Measurements from ENCODE around the gene CCM2. TPM values are rescaled to one million over a fixed set of nuclear protein-coding genes. Genes with fewer than 3 reads are reported as not detected.

CCM2 gene
- polyA plus RNA-seq, 3 donors = 21.7 to 58.0 (median 47.7) TPM

DNA sequence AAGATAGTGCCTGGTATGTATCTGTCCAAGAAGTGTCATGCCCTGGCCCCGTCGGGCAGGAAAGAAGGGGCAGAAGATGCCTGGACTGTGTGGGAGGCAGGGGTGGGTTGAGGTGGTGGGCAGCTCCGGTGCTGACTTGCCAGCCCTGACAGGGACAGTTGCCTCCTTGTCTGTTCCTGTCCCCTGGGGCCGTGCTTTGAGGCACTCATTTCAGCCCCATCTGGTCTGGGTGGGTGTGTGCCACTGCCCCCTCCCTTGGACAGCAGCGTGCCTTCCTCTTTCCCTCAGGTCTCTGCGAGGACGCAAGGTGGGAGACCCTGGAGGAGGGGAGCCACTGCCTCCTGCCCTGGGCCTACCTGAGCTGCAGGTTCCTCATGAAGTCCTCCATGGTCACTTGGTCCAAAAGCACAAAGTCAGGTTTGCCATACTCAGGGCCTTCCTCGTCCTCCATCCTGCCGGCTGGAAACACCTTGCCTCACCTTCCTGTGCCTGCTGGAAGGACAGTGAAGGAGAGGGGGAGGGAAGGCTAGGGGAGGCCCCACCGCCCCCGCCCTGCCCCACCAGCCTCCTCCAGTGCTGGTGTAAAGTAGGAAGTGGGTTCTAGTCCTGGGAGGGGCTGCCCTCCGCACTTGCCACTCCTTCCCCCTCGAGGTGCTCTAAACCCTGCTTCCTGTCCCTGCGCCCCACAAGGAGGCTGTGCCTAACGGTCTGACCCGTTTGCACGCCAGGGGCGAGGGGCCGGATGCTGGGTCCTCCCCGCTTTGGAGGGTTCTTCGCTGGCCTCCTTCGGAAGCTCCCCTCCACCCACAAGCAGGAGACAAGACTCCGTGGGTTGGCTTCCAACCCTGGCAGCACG, 21.3 kb upstream of the CCM2 start, which contains the start of gene MYO1G:
TSS of gene MYO1G (minus strand) at position 505 of the 856 bp plus-strand sequence. CDS start at position 451, 54 bp downstream.
- no peak within 1 kb of the TSS for H3K27ac ChIP-seq (ENCODE audit: low read depth, low read length)
- WGBS, 3 donors = 57 to 72% (median 57%) methylated on average over 21 to 24 of the region's 24 CpGs

DNA sequence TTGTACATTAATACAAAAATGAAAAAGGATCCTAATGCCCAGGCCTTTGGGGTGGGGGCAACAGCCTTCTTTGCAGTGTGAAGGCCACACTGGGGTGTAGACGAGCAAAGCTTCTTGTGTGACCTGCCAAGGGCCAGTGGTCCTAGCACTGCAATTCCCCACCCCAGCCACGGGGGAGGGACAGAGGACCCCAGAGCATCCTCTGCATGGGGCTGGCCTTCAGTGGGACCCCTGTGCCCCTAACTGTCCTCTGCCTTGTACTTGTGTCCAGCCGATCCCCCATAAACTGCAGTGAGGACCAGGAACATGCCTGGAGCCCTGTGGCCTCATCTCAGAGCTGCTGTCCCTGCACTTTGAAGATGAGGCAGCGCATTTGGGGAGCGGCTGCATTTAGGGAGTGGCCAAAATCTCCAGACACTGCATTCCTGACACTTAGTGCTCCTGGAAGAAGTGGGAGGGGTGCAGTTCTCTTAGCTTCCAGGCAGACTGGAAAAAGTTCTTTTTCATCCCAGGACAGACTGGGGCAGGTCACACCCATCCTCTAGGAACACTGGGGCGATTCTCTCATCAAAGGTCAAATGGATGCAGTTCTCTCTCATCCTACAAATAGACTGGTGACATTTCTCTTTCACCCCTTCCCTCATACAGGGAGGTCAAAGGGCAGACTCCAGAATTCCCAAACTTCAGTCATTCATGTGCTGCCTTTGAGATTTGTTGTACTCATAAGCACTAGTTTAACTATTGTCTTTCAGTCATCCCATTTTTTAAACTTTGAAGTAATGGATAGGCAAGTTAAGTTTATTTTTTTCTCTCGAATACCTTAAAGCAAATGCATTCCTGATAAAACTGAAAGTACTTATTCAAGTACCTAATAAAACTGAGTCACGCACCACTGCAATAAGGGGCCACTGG, 20.3 kb upstream of the CCM2 start:
- no peak overlapping the region for H3K27ac ChIP-seq (ENCODE audit: low read depth, low read length)
- 56 to 79% (median 65%) methylated on average over 8 of the region's 8 CpGs for WGBS, 3 donors

DNA sequence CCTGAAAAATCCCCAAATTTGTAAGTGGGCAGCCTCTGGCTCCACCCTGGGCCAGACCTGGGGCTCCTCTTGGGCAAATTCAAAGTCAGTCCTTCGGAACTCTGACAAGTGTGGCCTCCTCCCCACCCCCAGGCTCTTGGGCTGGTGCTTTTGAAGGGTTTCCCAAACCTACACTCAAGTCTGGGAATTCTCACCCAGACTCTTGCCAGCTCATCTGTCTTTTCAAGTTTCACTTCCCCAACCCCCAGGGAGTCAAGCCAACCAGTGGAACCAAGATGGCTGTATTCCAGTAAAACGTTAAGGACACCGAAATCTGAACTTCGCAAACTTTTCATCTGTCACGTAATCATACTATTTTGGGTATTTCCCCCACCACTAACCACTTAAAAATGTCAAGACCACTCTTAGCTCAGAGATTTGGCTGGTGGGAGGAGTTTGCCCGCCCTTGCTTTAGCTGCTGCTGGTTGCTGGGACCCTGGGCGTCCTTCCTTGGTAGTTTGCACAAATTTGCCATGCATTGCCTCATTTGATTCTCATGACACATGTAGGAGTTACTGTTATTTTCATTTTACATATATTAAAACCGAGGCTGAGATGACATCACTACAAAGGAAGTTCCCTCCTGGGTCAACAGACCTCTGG, 19.5 kb upstream of the CCM2 start:
- 42 to 80% (median 52%) methylated on average over 8 of the region's 8 CpGs for whole genome bisulfite sequencing, 3 donors
- no peak overlapping the region for H3K27ac ChIP-seq (ENCODE audit: low read depth, low read length)

DNA sequence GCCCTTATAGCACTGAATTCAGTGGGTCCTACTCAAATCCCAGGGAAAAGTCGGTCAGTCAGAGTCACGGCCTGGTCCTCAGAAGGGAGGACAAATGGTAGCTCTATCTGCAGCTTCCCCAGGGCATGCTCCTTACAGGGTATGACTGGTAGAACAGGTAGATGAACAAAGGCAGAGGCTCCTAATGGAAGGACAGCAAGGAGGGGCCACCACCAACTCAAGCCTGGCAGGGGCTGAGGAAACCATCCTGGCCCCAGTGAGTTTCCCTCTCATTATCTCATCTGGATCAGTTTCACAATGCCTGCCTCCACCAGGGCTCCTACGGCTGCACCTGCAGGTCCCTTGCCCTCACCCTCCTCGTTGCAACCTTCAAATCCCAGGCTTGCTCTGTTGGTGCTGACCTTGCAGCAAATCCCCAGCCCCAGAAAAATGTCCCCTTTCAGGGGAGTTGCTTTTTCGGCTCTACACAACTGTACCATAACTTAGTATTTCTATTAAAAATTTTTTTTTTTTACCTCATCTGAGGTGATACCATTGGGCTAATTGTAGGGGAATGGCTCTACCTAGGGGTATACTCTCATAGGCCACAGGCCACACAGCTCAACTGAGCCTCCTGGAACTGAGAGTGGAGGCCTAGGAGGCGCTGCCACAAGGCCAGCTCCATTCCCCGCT, 18.8 kb upstream of the CCM2 start:
- WGBS, 3 donors = 75 to 87% (median 86%) methylated on average over 7 of the region's 7 CpGs
- no peak overlapping the region for H3K27ac ChIP-seq (ENCODE audit: low read depth, low read length)

DNA sequence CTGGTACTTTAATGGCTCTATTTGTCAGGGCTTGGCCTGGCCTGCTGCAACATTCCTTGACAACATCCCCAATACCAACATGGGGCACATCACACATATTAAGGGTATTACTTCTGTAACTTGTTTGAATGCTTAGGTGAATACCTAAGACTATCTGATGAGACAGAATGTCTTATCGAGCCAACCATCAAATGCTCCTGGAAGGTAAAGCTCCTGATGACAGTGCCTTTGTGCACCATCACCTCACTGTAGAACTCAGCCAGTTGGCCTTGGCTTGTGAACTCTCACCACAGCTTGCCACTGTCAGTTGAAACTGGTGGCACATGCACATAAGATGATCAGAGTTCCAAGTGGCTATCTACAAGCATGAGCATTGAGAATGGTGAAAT, 17.5 kb upstream of the CCM2 start:
- 89 to 100% (median 91%) methylated on average over 1 of the region's 1 CpG for WGBS, 3 donors
- H3K27ac ChIP-seq (ENCODE audit: low read depth, low read length) = no peak overlapping the region

DNA sequence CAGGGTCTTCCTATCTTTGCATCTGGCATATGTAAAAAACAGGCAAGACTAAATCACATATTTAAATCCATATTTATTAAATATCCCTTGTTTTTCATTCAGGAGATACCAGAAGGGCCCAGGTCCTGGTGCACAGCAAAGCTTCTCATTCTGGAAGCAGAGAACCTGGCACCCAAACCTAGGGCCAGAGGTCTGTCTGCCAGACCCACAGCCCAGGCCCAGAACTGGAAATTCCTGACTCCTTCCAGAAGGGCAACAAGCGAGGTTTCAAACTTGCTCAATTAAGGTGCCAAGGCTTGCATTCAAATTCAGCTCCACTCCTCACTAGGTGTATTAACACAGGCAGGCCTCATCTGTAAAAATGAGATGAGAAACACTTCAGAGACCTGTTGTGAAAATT, 17.0 kb upstream of the CCM2 start:
- WGBS, 3 donors = 91 to 96% (median 95%) methylated on average over 1 of the region's 1 CpG
- no peak overlapping the region for H3K27ac ChIP-seq (ENCODE audit: low read depth, low read length)

DNA sequence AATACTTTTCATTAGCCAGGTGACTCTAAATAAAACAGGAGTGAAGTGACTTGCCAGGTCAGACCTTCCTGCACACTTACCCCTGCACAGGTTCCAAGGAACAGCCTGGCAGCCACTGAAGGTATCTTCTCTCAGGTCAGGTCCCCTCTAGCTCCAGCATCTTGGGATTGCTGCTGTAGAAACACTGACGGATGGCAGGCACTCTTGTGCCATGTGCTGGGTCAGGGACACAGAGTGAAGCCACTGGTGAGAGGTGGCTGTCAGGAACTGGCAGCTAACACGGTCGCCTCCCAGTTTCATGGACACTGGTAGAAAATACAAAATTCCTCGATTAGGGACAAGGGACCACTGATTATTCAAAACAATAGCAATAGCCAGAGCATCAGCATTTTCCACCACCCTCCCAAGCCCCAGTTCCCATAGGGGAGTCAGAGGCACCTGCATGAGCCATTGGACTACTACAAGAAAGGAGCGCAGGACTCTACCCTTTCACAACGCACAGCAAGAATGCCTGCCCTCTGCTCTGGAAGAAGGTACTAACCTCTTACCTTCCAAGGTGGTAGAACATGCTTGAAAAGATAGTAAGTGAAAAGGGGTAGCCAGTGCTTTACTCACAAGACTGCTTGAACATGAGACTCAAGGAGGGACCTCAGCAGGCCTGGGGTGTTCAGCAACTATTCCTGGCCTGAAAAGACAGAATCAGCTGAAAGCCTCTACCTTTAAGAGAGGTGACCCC, 16.1 kb upstream of the CCM2 start:
- H3K27ac ChIP-seq (ENCODE audit: low read depth, low read length) = no peak overlapping the region
- 84 to 86% (median 86%) methylated on average over 6 of the region's 6 CpGs for WGBS, 3 donors

DNA sequence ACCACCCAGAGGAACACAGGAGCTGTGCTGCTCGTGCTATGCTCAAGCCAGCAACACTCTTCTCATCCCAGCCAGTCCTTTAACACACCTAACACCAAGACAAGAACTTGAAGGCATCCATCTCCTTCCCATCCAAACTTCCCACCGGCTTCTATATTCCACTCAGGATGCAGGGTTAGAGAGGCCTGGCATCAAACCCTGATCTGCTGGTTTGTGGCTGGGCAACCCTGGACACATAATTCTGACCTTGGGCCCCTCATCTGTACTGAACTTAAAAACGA, 15.6 kb upstream of the CCM2 start:
- H3K27ac ChIP-seq (ENCODE audit: low read depth, low read length) = no peak overlapping the region

DNA sequence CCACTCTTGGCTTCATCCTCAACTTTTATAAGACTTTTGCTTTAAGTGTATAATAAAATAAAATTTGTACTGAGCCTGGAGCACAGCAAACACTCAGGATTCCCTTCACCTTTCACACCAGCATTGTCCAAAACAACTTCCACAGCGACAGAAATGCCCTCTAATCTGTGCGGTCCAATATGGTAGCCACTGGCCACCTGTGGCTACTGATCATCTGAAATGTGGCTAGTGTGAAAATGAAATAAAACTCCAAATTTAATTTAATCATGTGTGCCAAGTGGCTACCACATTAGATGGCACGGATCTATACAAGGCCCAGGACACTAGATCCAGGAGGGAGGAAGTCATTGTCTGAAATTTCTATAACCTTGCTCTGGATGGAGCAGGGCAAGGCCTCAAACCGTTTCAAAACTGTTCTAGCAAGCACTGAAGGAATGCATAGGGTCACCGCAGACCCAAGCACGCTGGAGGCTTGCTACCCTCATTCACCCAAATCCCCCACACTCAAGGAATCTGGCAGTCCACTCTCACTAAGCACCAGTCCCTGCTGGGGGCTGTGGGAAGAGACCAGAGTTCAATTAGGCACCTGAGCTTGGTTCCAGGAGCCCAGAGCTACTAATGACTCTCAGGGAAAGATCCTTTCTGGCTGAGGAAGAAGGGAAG, 14.8 kb upstream of the CCM2 start:
- 62 to 71% (median 65%) methylated on average over 6 of the region's 6 CpGs for WGBS, 3 donors
- H3K27ac ChIP-seq (ENCODE audit: low read depth, low read length) = no peak overlapping the region

More for the DNA sequence above, 15.6 kb upstream of the CCM2 start:
- WGBS, 3 donors = 61 to 66% (median 62%) methylated on average over 3 of the region's 3 CpGs

DNA sequence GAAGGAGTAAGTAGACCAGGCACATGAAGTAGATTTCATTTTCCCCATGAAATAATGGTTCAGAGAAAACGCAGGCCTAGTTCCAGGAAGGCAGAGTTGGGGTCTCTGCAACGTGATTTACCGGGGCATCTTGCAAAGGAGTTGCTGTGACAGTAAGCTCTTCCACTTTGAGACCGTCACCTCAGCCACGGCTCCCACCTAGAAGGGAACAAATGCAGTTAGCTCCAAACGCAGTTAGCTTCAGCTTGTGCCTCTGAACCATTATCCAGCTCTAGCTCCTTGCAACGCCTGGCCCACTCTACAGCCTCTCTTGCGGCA, 14.1 kb upstream of the CCM2 start:
- 7 to 8% (median 7%) methylated on average over 8 of the region's 8 CpGs for WGBS, 3 donors
- peak overlapping the region; percentile 89 for H3K27ac ChIP-seq (ENCODE audit: low read depth, low read length)

DNA sequence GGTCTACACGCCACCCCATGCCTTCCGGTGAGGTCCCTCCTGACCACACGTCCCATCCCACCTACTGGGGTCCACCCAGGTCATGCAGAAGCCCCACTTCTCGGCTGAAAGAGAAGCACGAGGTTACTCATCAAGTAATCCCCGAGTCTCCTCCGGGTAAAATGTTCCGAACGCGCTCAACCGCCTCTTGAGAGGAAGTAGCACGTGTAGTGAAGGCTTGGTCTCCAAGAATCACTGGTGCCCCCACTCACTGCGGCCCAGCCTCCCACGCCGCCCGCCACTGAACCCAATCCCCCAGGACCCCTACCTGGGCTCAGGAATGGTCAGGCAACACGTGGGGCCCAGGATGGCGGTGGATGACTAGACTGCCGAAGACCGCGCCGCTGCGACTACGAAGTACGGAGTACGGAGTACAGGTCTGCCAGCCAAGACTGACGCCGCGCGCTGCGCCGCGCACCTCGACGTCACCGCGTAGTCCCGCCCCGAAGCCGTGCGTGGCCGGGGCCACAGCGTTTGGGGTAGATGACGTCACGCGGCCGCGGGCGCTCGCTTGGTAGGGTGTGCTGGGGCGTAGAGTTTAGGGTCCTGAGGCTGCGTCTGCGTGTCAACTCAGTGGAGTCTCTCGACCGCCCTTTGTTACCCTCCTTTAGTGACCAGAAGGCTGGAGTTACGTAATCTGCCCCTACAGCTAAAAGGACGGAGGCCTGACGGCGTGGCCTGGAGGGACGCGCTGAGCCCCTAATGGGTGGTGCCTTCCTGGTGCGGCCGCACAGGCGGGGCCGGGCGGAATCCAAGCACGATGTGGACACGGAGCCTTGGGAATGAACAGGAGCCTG, 13.6 kb upstream of the CCM2 start:
- WGBS, 3 donors = 0 to 1% (median 0%) methylated on average over 68 of the region's 68 CpGs

DNA sequence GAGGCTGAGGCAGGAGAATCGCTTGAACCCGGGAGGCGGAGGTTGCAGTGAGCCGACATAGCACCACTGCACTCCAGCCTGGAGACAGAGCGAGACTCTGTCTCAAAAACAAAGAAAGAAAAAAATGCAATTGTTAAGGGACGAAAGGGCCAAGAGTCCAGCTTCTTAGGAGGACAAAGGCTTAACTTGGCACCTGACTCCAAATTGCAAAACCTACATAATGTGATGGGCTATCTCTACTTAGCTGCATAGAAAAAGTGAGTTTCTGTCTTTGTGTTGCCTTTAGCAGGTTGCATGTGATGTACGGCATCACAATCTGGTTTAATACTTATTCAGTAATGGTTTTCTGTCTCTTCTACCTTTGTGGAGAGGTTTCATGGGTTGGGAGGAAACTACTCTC, 12.5 kb upstream of the CCM2 start:
- H3K27ac ChIP-seq (ENCODE audit: low read depth, low read length) = no peak overlapping the region
- WGBS, 3 donors = 90 to 92% (median 91%) methylated on average over 7 of the region's 7 CpGs

More for the DNA sequence above, 13.6 kb upstream of the CCM2 start:
- H3K27ac ChIP-seq (ENCODE audit: low read depth, low read length) = peak overlapping the region; percentile 89

DNA sequence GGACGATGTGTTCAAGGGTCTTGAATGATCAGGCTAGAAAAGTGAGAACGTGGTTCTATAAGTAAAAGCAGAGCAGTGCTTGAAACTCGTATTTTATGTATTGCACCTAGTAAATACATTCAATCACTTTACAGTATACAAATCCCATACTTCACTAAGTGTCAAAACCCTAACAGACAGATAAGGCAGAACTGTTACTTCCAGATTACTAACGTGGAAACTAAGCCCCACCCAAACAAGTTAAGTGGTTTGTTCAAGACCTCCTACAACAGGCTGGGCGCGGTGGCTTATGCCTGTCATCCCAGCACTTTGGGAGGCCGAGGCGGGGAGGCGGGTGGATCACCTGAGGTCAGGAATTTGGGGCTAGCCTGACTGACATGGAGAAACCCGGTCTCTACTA, 12.0 kb upstream of the CCM2 start:
- WGBS, 3 donors = 84 to 86% (median 84%) methylated on average over 10 of the region's 10 CpGs
- H3K27ac ChIP-seq (ENCODE audit: low read depth, low read length) = no peak overlapping the region

DNA sequence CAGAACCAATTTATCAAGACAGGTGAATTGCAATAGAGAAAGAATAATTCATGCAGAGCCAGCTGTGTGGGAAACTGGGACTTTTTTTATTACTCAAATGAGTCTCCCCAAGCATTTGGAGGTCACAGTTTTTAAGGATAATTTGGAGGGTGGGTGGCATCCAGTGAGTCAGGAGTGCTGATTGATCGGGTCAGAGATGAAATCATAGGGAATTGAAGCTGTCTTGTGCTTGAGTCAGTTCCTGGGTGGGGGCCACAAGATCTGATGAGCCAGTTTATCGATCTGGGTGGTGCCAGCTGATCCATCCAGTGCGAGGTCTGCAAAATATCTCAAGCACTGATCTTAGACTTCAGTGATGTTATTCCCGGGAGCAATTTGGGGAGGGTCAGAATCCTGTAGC, 11.3 kb upstream of the CCM2 start:
- H3K27ac ChIP-seq (ENCODE audit: low read depth, low read length) = no peak overlapping the region

DNA sequence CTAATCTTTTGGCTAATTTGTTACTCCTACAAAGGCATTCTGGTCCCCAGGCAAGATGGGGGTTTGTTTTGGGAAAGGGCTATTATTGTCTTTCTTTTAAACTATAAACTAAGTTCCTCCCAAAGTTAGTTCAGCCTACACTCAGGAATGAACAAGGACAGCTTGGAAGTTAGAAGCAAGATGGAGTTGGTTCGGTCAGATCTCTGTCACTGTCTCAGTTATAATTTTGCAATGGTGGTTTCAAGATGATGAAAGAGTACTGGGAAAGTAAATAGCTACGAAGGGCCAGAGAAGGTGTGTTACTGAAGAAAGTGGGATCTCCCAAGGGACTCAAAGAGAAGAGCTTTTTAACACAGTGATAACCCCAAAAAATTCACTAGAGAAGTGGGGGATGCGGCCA, 10.9 kb upstream of the CCM2 start:
- WGBS, 3 donors = 78 to 97% (median 86%) methylated on average over 3 of the region's 3 CpGs
- H3K27ac ChIP-seq (ENCODE audit: low read depth, low read length) = no peak overlapping the region

More for the DNA sequence above, 11.3 kb upstream of the CCM2 start:
- 73 to 93% (median 76%) methylated on average over 4 of the region's 4 CpGs for WGBS, 3 donors

DNA sequence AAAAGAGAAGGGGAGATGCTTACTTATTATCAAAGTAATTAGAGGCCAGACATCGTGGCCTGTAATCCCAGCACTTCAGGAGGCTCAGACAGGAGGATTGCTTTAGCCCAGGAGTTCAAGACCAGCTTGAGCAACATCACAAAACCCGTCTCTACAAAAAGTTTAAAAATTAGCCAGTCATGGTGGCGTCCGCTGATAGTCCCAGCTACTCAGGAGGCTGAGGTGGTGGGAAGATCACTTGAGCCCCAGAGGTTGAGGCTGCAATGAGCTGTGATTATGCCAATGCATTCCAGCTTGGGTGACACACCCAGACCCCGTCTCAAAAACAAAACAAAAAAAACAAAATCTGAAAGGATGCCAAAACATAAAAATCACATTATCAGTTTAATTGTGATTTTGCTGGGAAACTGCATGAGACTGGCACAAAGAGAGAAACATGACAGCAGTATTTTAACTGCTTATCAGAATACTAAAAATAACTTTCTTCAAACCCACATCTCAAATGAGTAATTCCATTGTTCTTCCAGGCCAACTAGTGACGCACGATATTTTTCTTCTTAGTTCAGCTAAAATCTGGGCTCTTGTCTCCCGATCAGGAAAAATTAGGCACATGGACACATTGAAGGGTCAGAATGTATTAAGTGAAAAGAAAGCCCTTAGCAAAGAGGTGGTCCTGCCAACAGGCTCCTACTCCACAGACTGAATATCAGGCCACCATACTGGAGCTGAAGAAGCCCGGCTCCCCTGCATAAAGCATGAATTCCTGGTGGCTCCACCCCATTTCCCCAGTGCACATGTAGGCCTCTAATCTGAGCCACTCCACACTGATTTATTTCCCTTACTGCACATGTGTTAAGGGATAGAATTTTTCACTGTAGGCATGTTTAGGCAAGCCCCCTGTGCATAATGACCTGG, 9.6 kb upstream of the CCM2 start:
- WGBS, 3 donors = 42 to 74% (median 69%) methylated on average over 9 of the region's 9 CpGs
- no peak overlapping the region for H3K27ac ChIP-seq (ENCODE audit: low read depth, low read length)

Data from adipose tissue (tissue), 3 donors.